HepG2 (cell line): ENCODE results near the gene MFRP. TPM values are rescaled to one million over a fixed set of nuclear protein-coding genes. Genes with fewer than 3 reads are reported as not detected.

Experiments used
- HNRNPUL1 ChIP-seq: fragments of 200-400 bp; formaldehyde crosslinking; IDR thresholded peaks from 2 replicates; pipeline ENCODE4 v1.6.1; 2017; ENCODE audit warnings: low read depth, mild to moderate bottlenecking, low read length, moderate library complexity
- MED1 ChIP-seq: sonication (generic); formaldehyde crosslinking; IDR thresholded peaks from 2 replicates; pipeline ENCODE4 v1.4.0; 2020; ENCODE audit warnings: missing genetic modification reagents
- SALL1 ChIP-seq: sonication (generic); formaldehyde crosslinking; IDR thresholded peaks from 2 replicates; pipeline ENCODE4 v1.8.0; 2022; ENCODE audit warnings: mild to moderate bottlenecking, missing genetic modification reagents
- ZBTB38 ChIP-seq: sonication (generic); formaldehyde crosslinking; IDR thresholded peaks from 2 replicates; pipeline ENCODE4 v1.5.1; 2020; ENCODE audit warnings: mild to moderate bottlenecking, missing genetic modification reagents
- ZBTB44 ChIP-seq: sonication (generic); formaldehyde crosslinking; IDR thresholded peaks from 2 replicates; pipeline ENCODE4 v1.4.0; 2020; ENCODE audit warnings: missing genetic modification reagents
- ZGPAT ChIP-seq: IDR thresholded peaks from 2 replicates; pipeline ENCODE4 v1.6.1; 2016; ENCODE audit warnings: mild to moderate bottlenecking
- ZIK1 ChIP-seq: sonication (generic); formaldehyde crosslinking; IDR thresholded peaks from 2 replicates; pipeline ENCODE4 v1.5.0; 2020; ENCODE audit warnings: mild to moderate bottlenecking, low read depth, missing genetic modification reagents, borderline replicate concordance
- ZNF557 ChIP-seq: sonication (generic); formaldehyde crosslinking; IDR thresholded peaks from 2 replicates; pipeline ENCODE4 v1.4.0; 2020; ENCODE audit warnings: missing genetic modification reagents
- polyA plus RNA-seq, 8 experiments: library from polyadenylated mRNA; depleted of rRNA in 3 of 8; stranded (reverse) in 7 of 8; unstranded in 1 of 8; fragments of >200 nt; fragmentation: Illumina TruSeq in 4 of 8; extraction: Trizol in 4 of 8; gene quantifications; 2 replicates each; pipeline versions ENCODE4 v1.2.1 to v1.2.3, GENCODE V29; 2011 to 2016; ENCODE audit warnings: low read depth in 4 of 8, missing spikeins in 1 of 8, mixed read lengths in 1 of 8; ENCODE audit not compliant: insufficient read depth in 1 of 8
- total RNA-seq, 5 experiments: library from RNA; depleted of rRNA; stranded (reverse); fragments of >200 nt; fragmentation: Illumina TruSeq; extraction: Trizol; gene quantifications; 2 replicates each; pipeline ENCODE4 v1.2.3, GENCODE V29; 2016; ENCODE audit warnings: low read depth in 1 of 5
- TF ChIP-seq, protein P1 (sequence below): sonication (generic); formaldehyde crosslinking; conservative IDR thresholded peaks from 2 replicates; pipeline ENCODE4 v1.4.0; 2020; ENCODE audit warnings: missing genetic modification reagents
- TF ChIP-seq, protein P2 (sequence below): sonication (generic); formaldehyde crosslinking; IDR thresholded peaks from 2 replicates; pipeline ENCODE4 v1.5.1; 2020; ENCODE audit warnings: mild to moderate bottlenecking, missing genetic modification reagents, borderline replicate concordance
- TF ChIP-seq, protein P3 (sequence below): sonication (generic); formaldehyde crosslinking; IDR thresholded peaks from 2 replicates; pipeline ENCODE4 v1.4.0; 2020; ENCODE audit warnings: missing genetic modification reagents

The MFRP gene
- total and polyA plus RNA-seq, 2 of the 13 experiments (the other 11 are each of a cell fraction or from before 2014, with no cell fraction given): not detected

GRCh38 chr11:119368121-119369034, 21.9 kb upstream of the MFRP start (continued):
- 0 out of 2 replicates have a peak, but pooled peaks have one; percentile 25 for TF ChIP-seq ZBTB38 (CRISPR knock-in tag)
- no peak for TF ChIP-seq ZNF557 (CRISPR knock-in tag)
- TF ChIP-seq MED1 (CRISPR knock-in tag): peak; percentile 91
- no peak for TF ChIP-seq ZBTB44 (CRISPR knock-in tag)
- no peak for TF ChIP-seq HNRNPUL1
- TF ChIP-seq ZGPAT (CRISPR knock-in tag): peak; percentile 87
- TF ChIP-seq, protein P1, sequence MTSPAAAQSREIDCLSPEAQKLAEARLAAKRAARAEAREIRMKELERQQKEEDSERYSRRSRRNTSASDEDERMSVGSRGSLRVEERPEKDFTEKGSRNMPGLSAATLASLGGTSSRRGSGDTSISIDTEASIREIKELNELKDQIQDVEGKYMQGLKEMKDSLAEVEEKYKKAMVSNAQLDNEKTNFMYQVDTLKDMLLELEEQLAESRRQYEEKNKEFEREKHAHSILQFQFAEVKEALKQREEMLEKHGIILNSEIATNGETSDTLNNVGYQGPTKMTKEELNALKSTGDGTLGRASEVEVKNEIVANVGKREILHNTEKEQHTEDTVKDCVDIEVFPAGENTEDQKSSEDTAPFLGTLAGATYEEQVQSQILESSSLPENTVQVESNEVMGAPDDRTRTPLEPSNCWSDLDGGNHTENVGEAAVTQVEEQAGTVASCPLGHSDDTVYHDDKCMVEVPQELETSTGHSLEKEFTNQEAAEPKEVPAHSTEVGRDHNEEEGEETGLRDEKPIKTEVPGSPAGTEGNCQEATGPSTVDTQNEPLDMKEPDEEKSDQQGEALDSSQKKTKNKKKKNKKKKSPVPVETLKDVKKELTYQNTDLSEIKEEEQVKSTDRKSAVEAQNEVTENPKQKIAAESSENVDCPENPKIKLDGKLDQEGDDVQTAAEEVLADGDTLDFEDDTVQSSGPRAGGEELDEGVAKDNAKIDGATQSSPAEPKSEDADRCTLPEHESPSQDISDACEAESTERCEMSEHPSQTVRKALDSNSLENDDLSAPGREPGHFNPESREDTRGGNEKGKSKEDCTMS (CRISPR knock-in tag): no peak
- TF ChIP-seq, protein P2, sequence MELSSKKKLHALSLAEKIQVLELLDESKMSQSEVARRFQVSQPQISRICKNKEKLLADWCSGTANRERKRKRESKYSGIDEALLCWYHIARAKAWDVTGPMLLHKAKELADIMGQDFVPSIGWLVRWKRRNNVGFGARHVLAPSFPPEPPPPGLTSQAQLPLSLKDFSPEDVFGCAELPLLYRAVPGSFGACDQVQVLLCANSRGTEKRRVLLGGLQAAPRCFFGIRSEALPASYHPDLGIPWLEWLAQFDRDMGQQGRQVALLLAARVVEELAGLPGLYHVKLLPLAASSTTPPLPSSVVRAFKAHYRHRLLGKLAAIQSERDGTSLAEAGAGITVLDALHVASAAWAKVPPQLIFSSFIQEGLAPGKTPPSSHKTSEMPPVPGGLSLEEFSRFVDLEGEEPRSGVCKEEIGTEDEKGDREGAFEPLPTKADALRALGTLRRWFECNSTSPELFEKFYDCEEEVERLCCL (CRISPR knock-in tag): no peak
- TF ChIP-seq SALL1 (CRISPR knock-in tag): peak; percentile 82
- TF ChIP-seq, protein P3, sequence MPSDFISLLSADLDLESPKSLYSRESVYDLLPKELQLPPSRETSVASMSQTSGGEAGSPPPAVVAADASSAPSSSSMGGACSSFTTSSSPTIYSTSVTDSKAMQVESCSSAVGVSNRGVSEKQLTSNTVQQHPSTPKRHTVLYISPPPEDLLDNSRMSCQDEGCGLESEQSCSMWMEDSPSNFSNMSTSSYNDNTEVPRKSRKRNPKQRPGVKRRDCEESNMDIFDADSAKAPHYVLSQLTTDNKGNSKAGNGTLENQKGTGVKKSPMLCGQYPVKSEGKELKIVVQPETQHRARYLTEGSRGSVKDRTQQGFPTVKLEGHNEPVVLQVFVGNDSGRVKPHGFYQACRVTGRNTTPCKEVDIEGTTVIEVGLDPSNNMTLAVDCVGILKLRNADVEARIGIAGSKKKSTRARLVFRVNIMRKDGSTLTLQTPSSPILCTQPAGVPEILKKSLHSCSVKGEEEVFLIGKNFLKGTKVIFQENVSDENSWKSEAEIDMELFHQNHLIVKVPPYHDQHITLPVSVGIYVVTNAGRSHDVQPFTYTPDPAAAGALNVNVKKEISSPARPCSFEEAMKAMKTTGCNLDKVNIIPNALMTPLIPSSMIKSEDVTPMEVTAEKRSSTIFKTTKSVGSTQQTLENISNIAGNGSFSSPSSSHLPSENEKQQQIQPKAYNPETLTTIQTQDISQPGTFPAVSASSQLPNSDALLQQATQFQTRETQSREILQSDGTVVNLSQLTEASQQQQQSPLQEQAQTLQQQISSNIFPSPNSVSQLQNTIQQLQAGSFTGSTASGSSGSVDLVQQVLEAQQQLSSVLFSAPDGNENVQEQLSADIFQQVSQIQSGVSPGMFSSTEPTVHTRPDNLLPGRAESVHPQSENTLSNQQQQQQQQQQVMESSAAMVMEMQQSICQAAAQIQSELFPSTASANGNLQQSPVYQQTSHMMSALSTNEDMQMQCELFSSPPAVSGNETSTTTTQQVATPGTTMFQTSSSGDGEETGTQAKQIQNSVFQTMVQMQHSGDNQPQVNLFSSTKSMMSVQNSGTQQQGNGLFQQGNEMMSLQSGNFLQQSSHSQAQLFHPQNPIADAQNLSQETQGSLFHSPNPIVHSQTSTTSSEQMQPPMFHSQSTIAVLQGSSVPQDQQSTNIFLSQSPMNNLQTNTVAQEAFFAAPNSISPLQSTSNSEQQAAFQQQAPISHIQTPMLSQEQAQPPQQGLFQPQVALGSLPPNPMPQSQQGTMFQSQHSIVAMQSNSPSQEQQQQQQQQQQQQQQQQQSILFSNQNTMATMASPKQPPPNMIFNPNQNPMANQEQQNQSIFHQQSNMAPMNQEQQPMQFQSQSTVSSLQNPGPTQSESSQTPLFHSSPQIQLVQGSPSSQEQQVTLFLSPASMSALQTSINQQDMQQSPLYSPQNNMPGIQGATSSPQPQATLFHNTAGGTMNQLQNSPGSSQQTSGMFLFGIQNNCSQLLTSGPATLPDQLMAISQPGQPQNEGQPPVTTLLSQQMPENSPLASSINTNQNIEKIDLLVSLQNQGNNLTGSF: 0 out of 2 replicates have a peak, but pooled peaks have one; percentile 42
- TF ChIP-seq ZIK1 (CRISPR knock-in tag): peak; percentile 53; the same call in 1 of the 2 replicates
